Measurements from ENCODE around the gene MRPL32. TPM values are rescaled to one million over a fixed set of nuclear protein-coding genes. Genes with fewer than 3 reads are reported as not detected.

The MRPL32 gene
- total RNA-seq, 1 experiment from 2014 or later = 101 TPM

DNA sequence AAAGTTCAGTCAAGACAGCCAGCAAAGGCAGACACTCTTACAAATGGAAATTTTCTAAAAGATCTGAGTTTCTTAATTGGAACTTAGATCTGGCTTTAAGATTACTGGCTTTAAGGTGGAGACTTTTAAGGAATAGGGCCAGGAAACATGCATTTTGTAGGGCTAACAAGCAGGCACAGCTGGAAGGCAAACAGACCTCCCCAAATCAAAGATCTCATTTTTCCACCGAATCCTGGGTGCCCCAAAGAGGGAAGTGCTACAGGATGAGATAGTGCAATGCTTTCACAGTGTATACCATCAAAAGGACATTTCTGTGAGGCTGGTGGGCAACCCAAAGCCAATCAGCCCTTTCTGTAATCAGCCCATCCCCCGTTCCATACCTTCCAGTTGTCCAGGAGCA lies 27.4 kb downstream of the MRPL32 start:
- H4K8ac ChIP-seq (replicated peaks; ENCODE audit: insufficient read length, low read depth, low read length) = no peak overlapping the region
- H3K9me3 ChIP-seq (ENCODE audit: control insufficient read depth, low read depth, low read length) = peaks cover 6% of the 10 kb centered on the region
- no peak overlapping the region for H3K27ac ChIP-seq (ENCODE audit: insufficient read length, low read depth, low read length)
- H2AK5ac ChIP-seq (ENCODE audit: insufficient read length, low read length) = no peak overlapping the region
- H3K79me2 ChIP-seq (ENCODE audit: insufficient read depth, low read length) = no peaks in the 10 kb centered on the region
- no peaks in the 10 kb centered on the region for H3K79me1 ChIP-seq (ENCODE audit: insufficient read depth, low read depth, low read length, poor library complexity, severe bottlenecking)
- H3K23ac ChIP-seq (ENCODE audit: insufficient read length, low read depth, low read length) = no peak overlapping the region
- H4K91ac ChIP-seq (ENCODE audit: insufficient read length, low read depth, low read length) = no peak overlapping the region
- H2BK5ac ChIP-seq (ENCODE audit: insufficient read length, low read length) = no peak overlapping the region
- H2BK120ac ChIP-seq (ENCODE audit: low read depth, low read length, poor library complexity, severe bottlenecking) = no peak overlapping the region
- no peak overlapping the region for H2BK15ac ChIP-seq (ENCODE audit: low read depth, low read length)
- no CpG with 5 or more reads among the region's 2 CpGs for WGBS (ENCODE audit: extremely low coverage, insufficient read length, low lambda C conversion rate)
- Mint-ChIP-seq H3K9me3 (peaks cover 31 to 37% of the 10 kb centered on the region in 2 experiments; a peak in 4 of 5 replicates), H3K27ac (no peak overlapping the region), H3K4me1 (peaks cover 13 to 14% of the 10 kb centered on the region in 2 experiments), H3K27me3 (ENCODE audit: low read depth) (no peaks in the 10 kb centered on the region; the same call in 1 of the 2 replicates), H3K36me3 (ENCODE audit: insufficient read depth in 1 of 3, low read depth in 3 of 3) (peaks cover 12 to 33% (median 20%) of the 10 kb centered on the region in 3 experiments), H3K4me3 (no peak overlapping the region)
- no peak overlapping the region for H2BK20ac ChIP-seq (ENCODE audit: low read depth, low read length, poor library complexity, severe bottlenecking)
- no peak for DNase-seq
- TF ChIP-seq, protein P1, sequence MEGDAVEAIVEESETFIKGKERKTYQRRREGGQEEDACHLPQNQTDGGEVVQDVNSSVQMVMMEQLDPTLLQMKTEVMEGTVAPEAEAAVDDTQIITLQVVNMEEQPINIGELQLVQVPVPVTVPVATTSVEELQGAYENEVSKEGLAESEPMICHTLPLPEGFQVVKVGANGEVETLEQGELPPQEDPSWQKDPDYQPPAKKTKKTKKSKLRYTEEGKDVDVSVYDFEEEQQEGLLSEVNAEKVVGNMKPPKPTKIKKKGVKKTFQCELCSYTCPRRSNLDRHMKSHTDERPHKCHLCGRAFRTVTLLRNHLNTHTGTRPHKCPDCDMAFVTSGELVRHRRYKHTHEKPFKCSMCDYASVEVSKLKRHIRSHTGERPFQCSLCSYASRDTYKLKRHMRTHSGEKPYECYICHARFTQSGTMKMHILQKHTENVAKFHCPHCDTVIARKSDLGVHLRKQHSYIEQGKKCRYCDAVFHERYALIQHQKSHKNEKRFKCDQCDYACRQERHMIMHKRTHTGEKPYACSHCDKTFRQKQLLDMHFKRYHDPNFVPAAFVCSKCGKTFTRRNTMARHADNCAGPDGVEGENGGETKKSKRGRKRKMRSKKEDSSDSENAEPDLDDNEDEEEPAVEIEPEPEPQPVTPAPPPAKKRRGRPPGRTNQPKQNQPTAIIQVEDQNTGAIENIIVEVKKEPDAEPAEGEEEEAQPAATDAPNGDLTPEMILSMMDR (conservative IDR thresholded peaks at IDR 0.05) = no peak
- no peaks in the 10 kb centered on the region for H4K20me1 ChIP-seq (ENCODE audit: control insufficient read depth, insufficient read depth, insufficient read length)
- H4K5ac ChIP-seq (ENCODE audit: insufficient read length, low read depth, low read length) = no peak overlapping the region
- H3T11ph ChIP-seq (ENCODE audit: low read length) = no peak overlapping the region
- no peak overlapping the region for H2AFZ ChIP-seq (ENCODE audit: low read length)
- H2BK12ac ChIP-seq (ENCODE audit: insufficient read length, low read depth, low read length) = no peak overlapping the region
- no peak overlapping the region for H3K18ac ChIP-seq (ENCODE audit: insufficient read length, low read depth, low read length)
- H3K56ac ChIP-seq (ENCODE audit: insufficient read length, low read depth, low read length) = no peak overlapping the region
- H3K27me3 ChIP-seq (ENCODE audit: insufficient read depth, low read length) = no peaks in the 10 kb centered on the region
- H3K4ac ChIP-seq (ENCODE audit: low read depth, low read length) = no peak overlapping the region
- H3K9ac ChIP-seq (ENCODE audit: extremely low read depth, insufficient read length, low read length) = no peak overlapping the region
- H3K14ac ChIP-seq (ENCODE audit: insufficient read depth, low read length) = no peak overlapping the region
- no peaks in the 10 kb centered on the region for H3K4me1 ChIP-seq (ENCODE audit: insufficient read depth, low read length)
- H3K23me2 ChIP-seq (ENCODE audit: insufficient read length, low read depth, low read length, poor library complexity, severe bottlenecking) = no peaks in the 10 kb centered on the region
- no peak overlapping the region for H3K4me2 ChIP-seq (ENCODE audit: insufficient read depth, insufficient read length, low read length)

Measured in H9 (cell line).